HepG2 (cell line): ENCODE data around the gene MYO1G. TPM values are rescaled to one million over a fixed set of nuclear protein-coding genes. Genes with fewer than 3 reads are reported as not detected.

Source experiments
- BRD4 ChIP-seq: sonication (generic); formaldehyde crosslinking; IDR thresholded peaks from 2 replicates; pipeline ENCODE4 v1.4.0; 2020; ENCODE audit warnings: missing genetic modification reagents
- ETS1 ChIP-seq: sonication (generic); formaldehyde crosslinking; IDR thresholded peaks from 2 replicates; pipeline ENCODE4 v1.4.0; 2020; ENCODE audit warnings: missing genetic modification reagents
- FOXA1 ChIP-seq, 2 experiments: fragments of 450-650 bp in 1 of 2; sonication (generic) in 1 of 2; formaldehyde crosslinking in 1 of 2; IDR thresholded peaks; 2 replicates each; pipeline versions ENCODE4 v1.4.0 to v1.6.1; 2016 to 2020; ENCODE audit warnings: missing genetic modification reagents in 1 of 2
- FOXP1 ChIP-seq, 2 experiments: fragments of 450-650 bp in 1 of 2; IDR thresholded peaks; 2 replicates each; pipeline ENCODE4 v1.6.1; 2017 to 2018; ENCODE audit warnings: antibody characterized with exemption in 1 of 2
- HDAC1 ChIP-seq: sonication (generic); formaldehyde crosslinking; IDR thresholded peaks from 2 replicates; pipeline ENCODE4 v1.5.1; 2020; ENCODE audit warnings: mild to moderate bottlenecking, missing genetic modification reagents
- KDM1A ChIP-seq: IDR thresholded peaks from 2 replicates; pipeline ENCODE4 v1.6.1; 2016; ENCODE audit warnings: missing compliant biosample characterization
- KDM2A ChIP-seq: sonication (generic); formaldehyde crosslinking; IDR thresholded peaks from 2 replicates; pipeline ENCODE4 v1.4.0; 2020; ENCODE audit warnings: low read depth, missing genetic modification reagents, borderline replicate concordance
- KLF12 ChIP-seq: sonication (generic); formaldehyde crosslinking; IDR thresholded peaks from 2 replicates; pipeline ENCODE4 v1.4.0; 2020; ENCODE audit warnings: missing genetic modification reagents, borderline replicate concordance
- NCOA2 ChIP-seq: sonication (generic); formaldehyde crosslinking; IDR thresholded peaks from 2 replicates; pipeline ENCODE4 v1.8.0; 2022; ENCODE audit warnings: inconsistent platforms
- NFE2 ChIP-seq: sonication (generic); formaldehyde crosslinking; IDR thresholded peaks from 2 replicates; pipeline ENCODE4 v1.4.0; 2020; ENCODE audit warnings: missing genetic modification reagents
- SAFB2 ChIP-seq: sonication (generic); formaldehyde crosslinking; IDR thresholded peaks from 2 replicates; pipeline ENCODE4 v1.5.1; 2020; ENCODE audit warnings: missing genetic modification reagents, low read depth, mild to moderate bottlenecking, borderline replicate concordance
- SKI ChIP-seq: fragments of 450-650 bp; IDR thresholded peaks from one replicate; pipeline ENCODE4 v1.6.1; 2018; ENCODE audit warnings: mild to moderate bottlenecking; ENCODE audit not compliant: partially characterized antibody
- TFAP4 ChIP-seq: sonication (generic); IDR thresholded peaks from 2 replicates; pipeline ENCODE4 v1.6.1; 2016; ENCODE audit warnings: low read depth, borderline replicate concordance
- TIGD3 ChIP-seq: sonication (generic); formaldehyde crosslinking; IDR thresholded peaks from 2 replicates; pipeline ENCODE4 v1.5.1; 2020; ENCODE audit warnings: mild to moderate bottlenecking, missing genetic modification reagents, borderline replicate concordance
- ZNF12 ChIP-seq: sonication (generic); formaldehyde crosslinking; IDR thresholded peaks from 2 replicates; pipeline ENCODE4 v1.5.0; 2020; ENCODE audit warnings: missing genetic modification reagents
- ZNF24 ChIP-seq: fragments of 450-650 bp; IDR thresholded peaks from 2 replicates; pipeline ENCODE4 v1.6.1; 2017; ENCODE audit warnings: antibody characterized with exemption, mild to moderate bottlenecking
- ZNF331 ChIP-seq: sonication (generic); formaldehyde crosslinking; IDR thresholded peaks from 2 replicates; pipeline ENCODE4 v1.4.0; 2020; ENCODE audit warnings: missing genetic modification reagents
- ZNF605 ChIP-seq: sonication (generic); formaldehyde crosslinking; IDR thresholded peaks from 2 replicates; pipeline ENCODE4 v1.8.0; 2022; ENCODE audit warnings: mild to moderate bottlenecking, missing genetic modification reagents
- ZNF792 ChIP-seq: IDR thresholded peaks from 2 replicates; pipeline ENCODE4 v1.6.1; 2016
- ZNF883 ChIP-seq: sonication (generic); formaldehyde crosslinking; IDR thresholded peaks from 2 replicates; pipeline ENCODE4 v1.5.1; 2020; ENCODE audit warnings: mild to moderate bottlenecking, missing genetic modification reagents; ENCODE audit errors: not compliant biosample characterization
- ZSCAN25 ChIP-seq: sonication (generic); formaldehyde crosslinking; IDR thresholded peaks from 2 replicates; pipeline ENCODE4 v1.8.0; 2022; ENCODE audit warnings: mild to moderate bottlenecking, missing genetic modification reagents
- polyA plus RNA-seq, 8 experiments: library from polyadenylated mRNA; depleted of rRNA in 3 of 8; stranded (reverse) in 7 of 8; unstranded in 1 of 8; fragments of >200 nt; fragmentation: Illumina TruSeq in 4 of 8; extraction: Trizol in 4 of 8; gene quantifications; 2 replicates each; pipeline versions ENCODE4 v1.2.1 to v1.2.3, GENCODE V29; 2011 to 2016; ENCODE audit warnings: low read depth in 4 of 8, missing spikeins in 1 of 8, mixed read lengths in 1 of 8; ENCODE audit not compliant: insufficient read depth in 1 of 8
- total RNA-seq, 5 experiments: library from RNA; depleted of rRNA; stranded (reverse); fragments of >200 nt; fragmentation: Illumina TruSeq; extraction: Trizol; gene quantifications; 2 replicates each; pipeline ENCODE4 v1.2.3, GENCODE V29; 2016; ENCODE audit warnings: low read depth in 1 of 5
- TF ChIP-seq, protein P1 (sequence below): sonication (generic); formaldehyde crosslinking; IDR thresholded peaks from 2 replicates; pipeline ENCODE4 v1.8.0; 2022; ENCODE audit warnings: missing genetic modification reagents, mild to moderate bottlenecking, moderate library complexity, borderline replicate concordance
- TF ChIP-seq, protein P2 (sequence below): sonication (generic); formaldehyde crosslinking; IDR thresholded peaks from 2 replicates; pipeline ENCODE4; 2020; ENCODE audit warnings: missing genetic modification reagents, mild to moderate bottlenecking, borderline replicate concordance

Gene MYO1G
- total and polyA plus RNA-seq, 2 of the 13 experiments (the other 11 are each of a cell fraction or from before 2014, with no cell fraction given) = 0.29 to 1.1 TPM

- TF ChIP-seq SAFB2 (CRISPR knock-in tag) (no peak), ZNF331 (CRISPR knock-in tag) (peak; percentile 38; the same call in 1 of the 2 replicates), FOXP1 (IDR thresholded peaks at IDR 0.05) (no peak), FOXP1 (CRISPR knock-in tag; IDR thresholded peaks at IDR 0.05) (peak; percentile 81), ZSCAN25 (peak; percentile 78), TIGD3 (CRISPR knock-in tag) (no peak), ZNF12 (no peak), KLF12 (CRISPR knock-in tag) (no peak), ZNF792 (CRISPR knock-in tag) (0 out of 2 replicates have a peak, but pooled peaks have one; percentile 57), NCOA2 (CRISPR knock-in tag) (peak; percentile 77), BRD4 (CRISPR knock-in tag) (no peak), ZNF24 (no peak), TFAP4 (peak; percentile 67; the same call in 1 of the 2 replicates), SKI (no peak), ETS1 (CRISPR knock-in tag) (no peak), ZNF883 (CRISPR knock-in tag) (peak; percentile 38), KDM2A (CRISPR knock-in tag) (no peak), NFE2 (CRISPR knock-in tag) (no peak), ZNF605 (CRISPR knock-in tag) (peak; percentile 92), HDAC1 (CRISPR knock-in tag) (peak; percentile 76), KDM1A (CRISPR knock-in tag) (0 out of 2 replicates have a peak, but pooled peaks have one; percentile 19), FOXA1 (IDR thresholded peaks at IDR 0.05) (no peak), FOXA1 (CRISPR knock-in tag; IDR thresholded peaks at IDR 0.05) (peak; percentile 87)
- TF ChIP-seq, protein P1, sequence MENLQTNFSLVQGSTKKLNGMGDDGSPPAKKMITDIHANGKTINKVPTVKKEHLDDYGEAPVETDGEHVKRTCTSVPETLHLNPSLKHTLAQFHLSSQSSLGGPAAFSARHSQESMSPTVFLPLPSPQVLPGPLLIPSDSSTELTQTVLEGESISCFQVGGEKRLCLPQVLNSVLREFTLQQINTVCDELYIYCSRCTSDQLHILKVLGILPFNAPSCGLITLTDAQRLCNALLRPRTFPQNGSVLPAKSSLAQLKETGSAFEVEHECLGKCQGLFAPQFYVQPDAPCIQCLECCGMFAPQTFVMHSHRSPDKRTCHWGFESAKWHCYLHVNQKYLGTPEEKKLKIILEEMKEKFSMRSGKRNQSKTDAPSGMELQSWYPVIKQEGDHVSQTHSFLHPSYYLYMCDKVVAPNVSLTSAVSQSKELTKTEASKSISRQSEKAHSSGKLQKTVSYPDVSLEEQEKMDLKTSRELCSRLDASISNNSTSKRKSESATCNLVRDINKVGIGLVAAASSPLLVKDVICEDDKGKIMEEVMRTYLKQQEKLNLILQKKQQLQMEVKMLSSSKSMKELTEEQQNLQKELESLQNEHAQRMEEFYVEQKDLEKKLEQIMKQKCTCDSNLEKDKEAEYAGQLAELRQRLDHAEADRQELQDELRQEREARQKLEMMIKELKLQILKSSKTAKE (CRISPR knock-in tag) = peak; percentile 52; the same call in 1 of the 2 replicates
- TF ChIP-seq, protein P2, sequence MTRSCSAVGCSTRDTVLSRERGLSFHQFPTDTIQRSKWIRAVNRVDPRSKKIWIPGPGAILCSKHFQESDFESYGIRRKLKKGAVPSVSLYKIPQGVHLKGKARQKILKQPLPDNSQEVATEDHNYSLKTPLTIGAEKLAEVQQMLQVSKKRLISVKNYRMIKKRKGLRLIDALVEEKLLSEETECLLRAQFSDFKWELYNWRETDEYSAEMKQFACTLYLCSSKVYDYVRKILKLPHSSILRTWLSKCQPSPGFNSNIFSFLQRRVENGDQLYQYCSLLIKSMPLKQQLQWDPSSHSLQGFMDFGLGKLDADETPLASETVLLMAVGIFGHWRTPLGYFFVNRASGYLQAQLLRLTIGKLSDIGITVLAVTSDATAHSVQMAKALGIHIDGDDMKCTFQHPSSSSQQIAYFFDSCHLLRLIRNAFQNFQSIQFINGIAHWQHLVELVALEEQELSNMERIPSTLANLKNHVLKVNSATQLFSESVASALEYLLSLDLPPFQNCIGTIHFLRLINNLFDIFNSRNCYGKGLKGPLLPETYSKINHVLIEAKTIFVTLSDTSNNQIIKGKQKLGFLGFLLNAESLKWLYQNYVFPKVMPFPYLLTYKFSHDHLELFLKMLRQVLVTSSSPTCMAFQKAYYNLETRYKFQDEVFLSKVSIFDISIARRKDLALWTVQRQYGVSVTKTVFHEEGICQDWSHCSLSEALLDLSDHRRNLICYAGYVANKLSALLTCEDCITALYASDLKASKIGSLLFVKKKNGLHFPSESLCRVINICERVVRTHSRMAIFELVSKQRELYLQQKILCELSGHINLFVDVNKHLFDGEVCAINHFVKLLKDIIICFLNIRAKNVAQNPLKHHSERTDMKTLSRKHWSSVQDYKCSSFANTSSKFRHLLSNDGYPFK (CRISPR knock-in tag) = no peak
Measured at GRCh38 chr7:44971902-44972441, 6.8 kb downstream of the MYO1G start (continued).
